HEK293 (cell line): ENCODE data around the gene CENPP.

Experiments
- CTCF ChIP-seq: fragments of 450-650 bp; formaldehyde crosslinking; IDR thresholded peaks from 2 replicates; pipeline ENCODE4 v1.5.1; 2016; ENCODE audit warnings: missing biosample characterization, missing genetic modification characterization
- GFI1B ChIP-seq: fragments of 450-650 bp; formaldehyde crosslinking; IDR thresholded peaks from 2 replicates; pipeline ENCODE4 v1.5.1; 2016; ENCODE audit warnings: missing biosample characterization, missing genetic modification characterization
- KLF10 ChIP-seq: fragments of 450-650 bp; IDR thresholded peaks from 2 replicates; pipeline ENCODE4 v1.5.1; 2018; ENCODE audit warnings: missing biosample characterization, mild to moderate bottlenecking, missing genetic modification characterization
- PBX3 ChIP-seq: sonication (generic); formaldehyde crosslinking; IDR thresholded peaks from 2 replicates; pipeline ENCODE4 v1.8.1; 2022; ENCODE audit warnings: mild to moderate bottlenecking, moderate library complexity, missing genetic modification reagents
- PRDM1 ChIP-seq: fragments of 450-650 bp; formaldehyde crosslinking; IDR thresholded peaks from 2 replicates; pipeline ENCODE4; 2016; ENCODE audit warnings: missing biosample characterization, missing genetic modification characterization
- REST ChIP-seq: fragments of 450-650 bp; formaldehyde crosslinking; IDR thresholded peaks from 2 replicates; pipeline ENCODE4 v1.5.1; 2016; ENCODE audit warnings: missing biosample characterization, missing genetic modification characterization
- YY1 ChIP-seq: fragments of 450-650 bp; formaldehyde crosslinking; IDR thresholded peaks from 2 replicates; pipeline ENCODE4 v1.5.1; 2018; ENCODE audit warnings: missing biosample characterization, missing genetic modification characterization
- ZBTB10 ChIP-seq: fragments of 450-650 bp; formaldehyde crosslinking; IDR thresholded peaks from 2 replicates; pipeline ENCODE4 v1.5.1; 2016; ENCODE audit warnings: missing biosample characterization, missing genetic modification characterization
- ZNF138 ChIP-seq: fragments of 450-650 bp; formaldehyde crosslinking; IDR thresholded peaks from 2 replicates; pipeline ENCODE4 v1.5.1; 2016; ENCODE audit warnings: missing biosample characterization, missing genetic modification characterization, borderline replicate concordance
- ZNF274 ChIP-seq, 2 experiments: fragments of 200-500 bp in 1 of 2; fragments of 450-650 bp in 1 of 2; sonication (Bioruptor generic) in 1 of 2; formaldehyde crosslinking in 1 of 2; IDR thresholded peaks; 2 replicates each; pipeline versions ENCODE4 v1.5.1 to v1.6.1; 2014 to 2016; ENCODE audit warnings: borderline replicate concordance in 1 of 2, inconsistent platforms in 1 of 2, low read length in 1 of 2, missing biosample characterization in 1 of 2, missing genetic modification characterization in 1 of 2
- ZNF426 ChIP-seq: fragments of 450-650 bp; formaldehyde crosslinking; IDR thresholded peaks from 2 replicates; pipeline ENCODE4 v1.5.1; 2017; ENCODE audit warnings: missing biosample characterization, missing genetic modification characterization, mild to moderate bottlenecking, inconsistent platforms, moderate library complexity
- ZNF645 ChIP-seq: fragments of 450-650 bp; formaldehyde crosslinking; IDR thresholded peaks from 2 replicates; pipeline ENCODE4; 2016; ENCODE audit warnings: missing biosample characterization, missing genetic modification characterization

GRCh38 chr9:92478783-92479182, 153.0 kb downstream of the CENPP start:
- no peak for TF ChIP-seq GFI1B
- no peak for TF ChIP-seq KLF10
- TF ChIP-seq ZNF138 (tag by site-specific recombination), result no peak
- TF ChIP-seq YY1 (tag by site-specific recombination), result no peak
- TF ChIP-seq PRDM1 (tag by site-specific recombination), result no peak
- TF ChIP-seq CTCF (tag by site-specific recombination), result no peak
- TF ChIP-seq ZNF645, result no peak
- TF ChIP-seq ZBTB10 (tag by site-specific recombination), result no peak
- no peak for TF ChIP-seq ZNF426 (tag by site-specific recombination)
- TF ChIP-seq ZNF274 (IDR thresholded peaks at IDR 0.05; ENCODE audit: low read length), result no peak
- TF ChIP-seq ZNF274 (tag by site-specific recombination; IDR thresholded peaks at IDR 0.05; ENCODE audit: borderline replicate concordance), result no peak
- no peak for TF ChIP-seq PBX3 (CRISPR knock-in tag)
- TF ChIP-seq REST, result no peak
